MCF 10A (cell line): ENCODE measurements around the gene CORT. TPM values are rescaled to one million over a fixed set of nuclear protein-coding genes. Genes with fewer than 3 reads are reported as not detected.
"Not testable (repeated sequence)": the region's sequence is repeated elsewhere in the genome, so short reads cannot be mapped to it uniquely, and the experiment has no call there.

Experiments
- BruUV-seq: library from RNA; stranded (reverse); fragments of 400-500 nt; replicated peaks from 2 replicates; lab custom pipeline; 2021; lab: Mats Ljungman, UMichigan
- CTCF ChIA-PET: fragments of 300-600 bp; sonication (Branson Sonifier 250); formaldehyde crosslinking; extraction: SDS; loops from one replicate; lab custom pipeline; 2021; ENCODE audit warnings: antibody characterized with exemption, inconsistent platforms; lab: Yijun Ruan, JAX
- POLR2A ChIA-PET: fragments of 300-600, 350-650 bp; sonication (Branson Sonifier 250); formaldehyde crosslinking; extraction: SDS; loops from one replicate; lab custom pipeline; 2020; ENCODE audit warnings: antibody characterized with exemption, inconsistent platforms; lab: Yijun Ruan, JAX
- DNase-seq: peaks from one replicate; pipeline ENCODE4 v3.0.0-alpha.2; 2018; ENCODE audit not compliant: unreplicated experiment
- H3K27ac Mint-ChIP-seq: one replicate; pipeline ENCODE4 v1.8.0; 2022; ENCODE audit warnings: mild to moderate bottlenecking, low read depth, mixed read lengths; ENCODE audit not compliant: unreplicated experiment
- H3K27me3 Mint-ChIP-seq: one replicate; pipeline ENCODE4 v1.8.0; 2022; ENCODE audit warnings: mixed read lengths; ENCODE audit not compliant: insufficient read depth, unreplicated experiment
- H3K36me3 Mint-ChIP-seq: one replicate; pipeline ENCODE4 v1.8.0; 2022; ENCODE audit warnings: mild to moderate bottlenecking, moderate library complexity, mixed read lengths; ENCODE audit not compliant: insufficient read depth, unreplicated experiment
- H3K4me1 Mint-ChIP-seq: one replicate; pipeline ENCODE4 v1.8.0; 2022; ENCODE audit warnings: mixed read lengths; ENCODE audit not compliant: insufficient read depth, unreplicated experiment
- H3K4me3 Mint-ChIP-seq: one replicate; pipeline ENCODE4 v1.8.0; 2022; ENCODE audit warnings: mild to moderate bottlenecking, moderate library complexity, mixed read lengths; ENCODE audit not compliant: unreplicated experiment
- H3K9me3 Mint-ChIP-seq: one replicate; pipeline ENCODE4 v1.8.0; 2022; ENCODE audit warnings: mixed read lengths; ENCODE audit not compliant: unreplicated experiment
- CTCF ChIP-seq: fragments of 200-600 bp; IDR thresholded peaks from one replicate; pipeline ENCODE4 v1.8.0; 2022; ENCODE audit warnings: antibody characterized with exemption, mild to moderate bottlenecking; ENCODE audit not compliant: unreplicated experiment
- intact Hi-C: fragments of 100-400 bp; cut with micrococcal nuclease; formaldehyde crosslinking; loops from 2 replicates; pipeline ENCODE4 v1.14.1; 2022
- total RNA-seq: library from RNA; stranded (reverse); gene quantifications from 2 replicates; pipeline ENCODE4 v1.2.3, GENCODE V29; 2022

The CORT gene
- total RNA-seq, 1 experiment from 2014 or later, result not detected

GRCh38 chr1:10415211-10415930 lies 34.5 kb upstream of the CORT start:
- H3K9me3 Mint-ChIP-seq, result no peaks in the 10 kb centered on the region
- no peak overlapping the region for H3K4me3 Mint-ChIP-seq
- intact Hi-C loops, result no loop called here
- H3K27me3 Mint-ChIP-seq, result no peaks in the 10 kb centered on the region
- peaks cover 94% of the 10 kb centered on the region for H3K36me3 Mint-ChIP-seq
- ChIA-PET POLR2A (no interaction called here), CTCF (interaction anchor here (1.9 to 2.1 kb wide), 2 partner anchors 14 to 38 kb away, joined by 6 to 7 read pairs; no protein-coding TSS in a partner anchor)
- DNase-seq, result peak; percentile 71
- H3K27ac Mint-ChIP-seq, result peak overlapping the region; percentile 19
- no TSS peak for BruUV-seq
- TF ChIP-seq CTCF, result no peak
- H3K4me1 Mint-ChIP-seq, result no peaks in the 10 kb centered on the region

- H3K27ac Mint-ChIP-seq, BruUV-seq, H3K9me3 Mint-ChIP-seq, DNase-seq, POLR2A ChIA-PET, H3K4me1 Mint-ChIP-seq, H3K4me3 Mint-ChIP-seq, H3K27me3 Mint-ChIP-seq, intact Hi-C loops: not testable (repeated sequence)
- CTCF ChIA-PET, result interaction anchor here (1.9 to 2.1 kb wide), 2 partner anchors 13 to 39 kb away, joined by 6 to 7 read pairs; no protein-coding TSS in a partner anchor
- peaks cover 98% of the 10 kb centered on the region for H3K36me3 Mint-ChIP-seq
Measured at GRCh38 chr1:10415967-10416366, 33.9 kb upstream of the CORT start.

- POLR2A ChIA-PET, DNase-seq, H3K27me3 Mint-ChIP-seq, H3K4me3 Mint-ChIP-seq, H3K27ac Mint-ChIP-seq, H3K4me1 Mint-ChIP-seq, intact Hi-C loops, H3K9me3 Mint-ChIP-seq, BruUV-seq: not testable (repeated sequence)
- CTCF ChIA-PET, result interaction anchor here (0.6 kb wide), 1 partner anchor 891 kb away, joined by 3 read pairs; no protein-coding TSS in a partner anchor
- H3K36me3 Mint-ChIP-seq, result peaks cover 82% of the 10 kb centered on the region
Measured at GRCh38 chr1:10418741-10419140, 31.1 kb upstream of the CORT start.

GRCh38 chr1:10419351-10419750 lies 30.5 kb upstream of the CORT start:
- BruUV-seq, result no TSS peak
- no peaks in the 10 kb centered on the region for H3K27me3 Mint-ChIP-seq
- intact Hi-C loops, result no loop called here
- no peaks in the 10 kb centered on the region for H3K9me3 Mint-ChIP-seq
- ChIA-PET POLR2A (no interaction called here), CTCF (no interaction called here)
- peaks cover 76% of the 10 kb centered on the region for H3K36me3 Mint-ChIP-seq
- H3K27ac Mint-ChIP-seq, result no peak overlapping the region
- no peaks in the 10 kb centered on the region for H3K4me1 Mint-ChIP-seq
- H3K4me3 Mint-ChIP-seq, result no peak overlapping the region
- TF ChIP-seq CTCF, result no peak
- DNase-seq, result no peak

GRCh38 chr1:10421637-10422036 lies 28.2 kb upstream of the CORT start:
- Mint-ChIP-seq H3K4me1 (no peaks in the 10 kb centered on the region), H3K27me3 (no peaks in the 10 kb centered on the region), H3K27ac (no peak overlapping the region), H3K36me3 (peaks cover 54% of the 10 kb centered on the region), H3K4me3 (no peak overlapping the region), H3K9me3 (no peaks in the 10 kb centered on the region)
- CTCF ChIA-PET, result interaction anchor here (1.6 kb wide), 1 partner anchor 8 kb away, joined by 5 read pairs; the partner anchor contains the start of gene CENPS
- no peak for DNase-seq
- no TSS peak for BruUV-seq
- intact Hi-C loops, result no loop called here
- no peak for TF ChIP-seq CTCF
- POLR2A ChIA-PET, result interaction anchor here (1.5 kb wide), 1 partner anchor 34 kb away, joined by 3 read pairs; no protein-coding TSS in a partner anchor
